ENCODE data around the gene CDK10. TPM values are rescaled to one million over a fixed set of nuclear protein-coding genes. Genes with fewer than 3 reads are reported as not detected.

Gene CDK10
- total RNA-seq, 1 donor from 2014 or later = 40.5 TPM

DNA sequence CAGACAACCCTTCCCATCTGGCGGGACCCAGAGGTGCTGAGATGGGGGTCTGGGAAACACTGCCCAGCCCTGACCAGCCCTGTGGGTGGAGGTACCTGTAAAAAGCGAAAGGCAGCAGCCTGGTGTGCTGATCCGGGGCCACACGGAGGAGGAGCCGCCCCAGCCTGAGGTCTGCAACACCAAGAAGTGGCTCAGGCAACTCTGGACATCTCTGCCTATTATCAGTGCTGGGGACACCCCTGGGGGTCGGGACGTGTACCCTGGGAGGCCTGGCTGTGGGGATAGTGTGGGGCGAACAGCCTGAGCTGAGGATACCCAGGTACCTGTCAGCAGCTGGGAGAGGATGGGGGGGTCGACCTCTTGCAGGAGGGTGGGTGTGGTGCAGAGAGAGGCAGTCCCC, 52.9 kb downstream of the CDK10 start:
- Histone ChIP-seq H3K9ac (ENCODE audit: low read length) (no peak overlapping the region), H3K79me2 (ENCODE audit: insufficient read depth, low read length) (no peaks in the 10 kb centered on the region), H3K4me2 (ENCODE audit: low read length) (no peak overlapping the region), H3K4me3 (ENCODE audit: insufficient read depth, low read depth, low read length) (no peak overlapping the region), H2AFZ (ENCODE audit: low read depth, low read length) (no peak overlapping the region), H4K20me1 (ENCODE audit: insufficient read depth, low read length) (peaks cover 35% of the 10 kb centered on the region), H3K4me1 (ENCODE audit: insufficient read depth, low read length) (no peaks in the 10 kb centered on the region), H3K27me3 (ENCODE audit: insufficient read depth, low read length) (no peaks in the 10 kb centered on the region), H3K36me3 (ENCODE audit: insufficient read depth, low read length) (peaks cover 44% of the 10 kb centered on the region), H3K27ac (ENCODE audit: low read depth, low read length) (no peak overlapping the region), H3K9me3 (ENCODE audit: insufficient read depth, low read depth, low read length) (no peaks in the 10 kb centered on the region)
- FAIRE-seq = no peak
- Mint-ChIP-seq H3K27ac (ENCODE audit: unreplicated experiment) (no peak overlapping the region), H3K27me3 (ENCODE audit: low read depth, unreplicated experiment) (no peaks in the 10 kb centered on the region), H3K36me3 (ENCODE audit: low read depth, unreplicated experiment) (peaks cover 5% of the 10 kb centered on the region), H3K4me3 (ENCODE audit: unreplicated experiment) (no peak overlapping the region), H3K4me1 (ENCODE audit: low read depth, unreplicated experiment) (peaks cover 2% of the 10 kb centered on the region), H3K9me3 (ENCODE audit: unreplicated experiment) (no peaks in the 10 kb centered on the region)
- no peak for TF ChIP-seq EZH2 (IDR thresholded peaks at IDR 0.05; ENCODE audit: insufficient read depth, low read length)
- TF ChIP-seq, protein P1, sequence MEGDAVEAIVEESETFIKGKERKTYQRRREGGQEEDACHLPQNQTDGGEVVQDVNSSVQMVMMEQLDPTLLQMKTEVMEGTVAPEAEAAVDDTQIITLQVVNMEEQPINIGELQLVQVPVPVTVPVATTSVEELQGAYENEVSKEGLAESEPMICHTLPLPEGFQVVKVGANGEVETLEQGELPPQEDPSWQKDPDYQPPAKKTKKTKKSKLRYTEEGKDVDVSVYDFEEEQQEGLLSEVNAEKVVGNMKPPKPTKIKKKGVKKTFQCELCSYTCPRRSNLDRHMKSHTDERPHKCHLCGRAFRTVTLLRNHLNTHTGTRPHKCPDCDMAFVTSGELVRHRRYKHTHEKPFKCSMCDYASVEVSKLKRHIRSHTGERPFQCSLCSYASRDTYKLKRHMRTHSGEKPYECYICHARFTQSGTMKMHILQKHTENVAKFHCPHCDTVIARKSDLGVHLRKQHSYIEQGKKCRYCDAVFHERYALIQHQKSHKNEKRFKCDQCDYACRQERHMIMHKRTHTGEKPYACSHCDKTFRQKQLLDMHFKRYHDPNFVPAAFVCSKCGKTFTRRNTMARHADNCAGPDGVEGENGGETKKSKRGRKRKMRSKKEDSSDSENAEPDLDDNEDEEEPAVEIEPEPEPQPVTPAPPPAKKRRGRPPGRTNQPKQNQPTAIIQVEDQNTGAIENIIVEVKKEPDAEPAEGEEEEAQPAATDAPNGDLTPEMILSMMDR (IDR thresholded peaks at IDR 0.05; ENCODE audit: insufficient read depth, low read depth, low read length) = no peak
- no peak for DNase-seq (ENCODE audit: low read depth)

DNA sequence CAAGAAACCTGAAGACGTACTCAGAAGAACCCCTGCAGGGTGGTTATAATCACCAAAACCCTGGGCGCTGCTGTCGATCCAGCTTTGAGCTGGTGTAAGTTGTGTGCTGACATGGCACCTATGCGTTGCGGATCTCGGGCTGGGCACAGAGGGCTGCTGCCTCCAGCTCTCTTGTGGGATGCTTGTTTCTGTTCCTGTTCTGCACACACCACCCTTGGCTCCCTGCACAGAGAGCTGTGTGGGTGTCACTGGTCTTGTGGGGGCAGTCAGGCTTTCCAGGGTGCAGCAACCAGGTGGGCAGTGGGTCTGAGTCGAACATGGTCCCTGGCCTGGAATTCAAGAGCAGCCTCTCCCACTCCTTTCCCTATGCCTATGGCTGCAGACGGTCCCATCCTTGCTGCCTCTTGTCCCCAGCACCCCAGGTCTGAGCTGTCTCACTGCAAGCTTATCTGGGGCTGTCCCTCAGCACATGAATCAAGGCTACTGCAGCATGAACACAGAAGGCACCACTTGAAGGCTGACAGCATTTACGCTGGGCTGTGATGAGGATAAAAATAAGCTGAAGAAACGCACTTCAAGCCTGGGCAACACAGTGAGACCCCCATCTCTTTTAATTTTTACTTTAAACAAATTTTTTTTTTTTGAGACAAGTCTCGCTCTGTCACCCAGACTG, 55.0 kb downstream of the CDK10 start:
- no peak overlapping the region for H2AFZ ChIP-seq (ENCODE audit: low read depth, low read length)
- no peaks in the 10 kb centered on the region for H3K4me1 ChIP-seq (ENCODE audit: insufficient read depth, low read length)
- peaks cover 37% of the 10 kb centered on the region for H3K36me3 ChIP-seq (ENCODE audit: insufficient read depth, low read length)
- Mint-ChIP-seq H3K27ac (ENCODE audit: unreplicated experiment) (no peak overlapping the region), H3K27me3 (ENCODE audit: low read depth, unreplicated experiment) (no peaks in the 10 kb centered on the region), H3K4me3 (ENCODE audit: unreplicated experiment) (no peak overlapping the region), H3K4me1 (ENCODE audit: low read depth, unreplicated experiment) (peaks cover 2% of the 10 kb centered on the region), H3K36me3 (ENCODE audit: low read depth, unreplicated experiment) (no peaks in the 10 kb centered on the region), H3K9me3 (ENCODE audit: unreplicated experiment) (no peaks in the 10 kb centered on the region)
- H4K20me1 ChIP-seq (ENCODE audit: insufficient read depth, low read length) = peaks cover 25% of the 10 kb centered on the region
- no peak for FAIRE-seq
- H3K4me2 ChIP-seq (ENCODE audit: low read length) = no peak overlapping the region
- H3K4me3 ChIP-seq (ENCODE audit: insufficient read depth, low read depth, low read length) = no peak overlapping the region
- no peaks in the 10 kb centered on the region for H3K9me3 ChIP-seq (ENCODE audit: insufficient read depth, low read depth, low read length)
- no peak for DNase-seq (ENCODE audit: low read depth)
- no peak overlapping the region for H3K27ac ChIP-seq (ENCODE audit: low read depth, low read length)
- no peaks in the 10 kb centered on the region for H3K79me2 ChIP-seq (ENCODE audit: insufficient read depth, low read length)
- no peak overlapping the region for H3K9ac ChIP-seq (ENCODE audit: low read length)
- H3K27me3 ChIP-seq (ENCODE audit: insufficient read depth, low read length) = no peaks in the 10 kb centered on the region
- TF ChIP-seq EZH2 (IDR thresholded peaks at IDR 0.05; ENCODE audit: insufficient read depth, low read length) = no peak
- TF ChIP-seq, protein P1 (IDR thresholded peaks at IDR 0.05; ENCODE audit: insufficient read depth, low read depth, low read length) = no peak

DNA sequence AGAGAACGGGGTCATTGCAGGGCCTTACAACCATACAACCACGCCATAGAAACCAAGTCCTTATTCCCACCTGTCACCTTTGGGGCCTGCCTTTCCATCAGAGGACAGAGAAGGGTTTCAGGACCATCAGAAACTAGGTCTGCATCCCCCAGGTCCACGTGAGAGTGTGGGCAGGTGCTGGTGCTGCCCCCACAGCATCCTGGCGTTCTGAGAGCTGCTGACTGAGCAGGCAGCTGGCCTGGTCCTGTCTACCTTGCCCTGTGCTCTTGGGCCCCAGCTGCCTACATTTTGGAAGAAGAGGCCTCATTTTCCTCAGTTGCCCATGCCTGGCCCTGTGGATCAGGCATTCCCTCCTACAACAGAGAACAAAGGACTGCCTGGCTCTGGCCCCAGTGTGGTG, 56.5 kb downstream of the CDK10 start:
- Mint-ChIP-seq H3K27ac (ENCODE audit: unreplicated experiment) (no peak overlapping the region), H3K4me1 (ENCODE audit: low read depth, unreplicated experiment) (peaks cover 2% of the 10 kb centered on the region), H3K9me3 (ENCODE audit: unreplicated experiment) (no peaks in the 10 kb centered on the region), H3K27me3 (ENCODE audit: low read depth, unreplicated experiment) (no peaks in the 10 kb centered on the region), H3K36me3 (ENCODE audit: low read depth, unreplicated experiment) (no peaks in the 10 kb centered on the region), H3K4me3 (ENCODE audit: unreplicated experiment) (peak overlapping the region; percentile 46)
- no peak for TF ChIP-seq EZH2 (IDR thresholded peaks at IDR 0.05; ENCODE audit: insufficient read depth, low read length)
- TF ChIP-seq, protein P1 (IDR thresholded peaks at IDR 0.05; ENCODE audit: insufficient read depth, low read depth, low read length) = no peak
- Histone ChIP-seq H3K4me2 (ENCODE audit: low read length) (no peak overlapping the region), H3K79me2 (ENCODE audit: insufficient read depth, low read length) (no peaks in the 10 kb centered on the region), H3K27me3 (ENCODE audit: insufficient read depth, low read length) (no peaks in the 10 kb centered on the region), H4K20me1 (ENCODE audit: insufficient read depth, low read length) (peaks cover 11% of the 10 kb centered on the region), H3K9me3 (ENCODE audit: insufficient read depth, low read depth, low read length) (no peaks in the 10 kb centered on the region), H3K9ac (ENCODE audit: low read length) (no peak overlapping the region), H3K27ac (ENCODE audit: low read depth, low read length) (no peak overlapping the region), H3K4me1 (ENCODE audit: insufficient read depth, low read length) (no peaks in the 10 kb centered on the region), H2AFZ (ENCODE audit: low read depth, low read length) (no peak overlapping the region), H3K36me3 (ENCODE audit: insufficient read depth, low read length) (peaks cover 25% of the 10 kb centered on the region), H3K4me3 (ENCODE audit: insufficient read depth, low read depth, low read length) (no peak overlapping the region)
- no peak for DNase-seq (ENCODE audit: low read depth)
- FAIRE-seq = no peak
